Colon (tissue), 2 donors: ENCODE data around the gene SLC9A9.

ENCODE experiments used
- FAIRE-seq: peaks from 2 replicates; lab custom pipeline; 2012; peaks lifted over from hg19 to GRCh38; lab: Jason Lieb, UNC
- donor health status: control.
- donor health status: control.

Gene SLC9A9

GRCh38 chr3:143643905-143644304, 204.4 kb downstream of the SLC9A9 start:
- FAIRE-seq = no peak

GRCh38 chr3:143640774-143641173, 207.5 kb downstream of the SLC9A9 start:
- no peak for FAIRE-seq

- FAIRE-seq = no peak
Measured at GRCh38 chr3:143637133-143637532, 211.1 kb downstream of the SLC9A9 start.

- no peak for FAIRE-seq
Measured at GRCh38 chr3:143634991-143635390, 213.3 kb downstream of the SLC9A9 start.

- peak; percentile 82 for FAIRE-seq
Measured at GRCh38 chr3:143634427-143634826, 213.8 kb downstream of the SLC9A9 start.

- no peak for FAIRE-seq
Measured at GRCh38 chr3:143633816-143634215, 214.5 kb downstream of the SLC9A9 start.

- no peak for FAIRE-seq
Measured at GRCh38 chr3:143629726-143630125, 218.5 kb downstream of the SLC9A9 start.

- no peak for FAIRE-seq
Measured at GRCh38 chr3:143628971-143629370, 219.3 kb downstream of the SLC9A9 start.

GRCh38 chr3:143627336-143627735, 220.9 kb downstream of the SLC9A9 start:
- FAIRE-seq = no peak

GRCh38 chr3:143619231-143619630, 229.0 kb downstream of the SLC9A9 start:
- FAIRE-seq = no peak

GRCh38 chr3:143617050-143617449, 231.2 kb downstream of the SLC9A9 start:
- FAIRE-seq = no peak

GRCh38 chr3:143613226-143613625, 235.0 kb downstream of the SLC9A9 start:
- FAIRE-seq = no peak

GRCh38 chr3:143612541-143612940, 235.7 kb downstream of the SLC9A9 start:
- FAIRE-seq = no peak

- FAIRE-seq = no peak
Measured at GRCh38 chr3:143608966-143609365, 239.3 kb downstream of the SLC9A9 start.

- no peak for FAIRE-seq
Measured at GRCh38 chr3:143605233-143605950, 242.9 kb downstream of the SLC9A9 start.

- no peak for FAIRE-seq
Measured at GRCh38 chr3:143604402-143605185, 243.7 kb downstream of the SLC9A9 start.

- no peak for FAIRE-seq
Measured at GRCh38 chr3:143603774-143604173, 244.5 kb downstream of the SLC9A9 start.

- no peak for FAIRE-seq
Measured at GRCh38 chr3:143601723-143602484, 246.4 kb downstream of the SLC9A9 start.

- no peak for FAIRE-seq
Measured at GRCh38 chr3:143600756-143601718, 247.2 kb downstream of the SLC9A9 start.

GRCh38 chr3:143597774-143598652, 250.3 kb downstream of the SLC9A9 start:
- FAIRE-seq = no peak
